ENCODE measurements around the gene MFF.
A peak's percentile ranks its signal among the peaks of the same experiment; 100 is the strongest.
"Not testable (repeated sequence)": the region's sequence is repeated elsewhere in the genome, so short reads cannot be mapped to it uniquely, and the experiment has no call there.

Gene MFF

DNA sequence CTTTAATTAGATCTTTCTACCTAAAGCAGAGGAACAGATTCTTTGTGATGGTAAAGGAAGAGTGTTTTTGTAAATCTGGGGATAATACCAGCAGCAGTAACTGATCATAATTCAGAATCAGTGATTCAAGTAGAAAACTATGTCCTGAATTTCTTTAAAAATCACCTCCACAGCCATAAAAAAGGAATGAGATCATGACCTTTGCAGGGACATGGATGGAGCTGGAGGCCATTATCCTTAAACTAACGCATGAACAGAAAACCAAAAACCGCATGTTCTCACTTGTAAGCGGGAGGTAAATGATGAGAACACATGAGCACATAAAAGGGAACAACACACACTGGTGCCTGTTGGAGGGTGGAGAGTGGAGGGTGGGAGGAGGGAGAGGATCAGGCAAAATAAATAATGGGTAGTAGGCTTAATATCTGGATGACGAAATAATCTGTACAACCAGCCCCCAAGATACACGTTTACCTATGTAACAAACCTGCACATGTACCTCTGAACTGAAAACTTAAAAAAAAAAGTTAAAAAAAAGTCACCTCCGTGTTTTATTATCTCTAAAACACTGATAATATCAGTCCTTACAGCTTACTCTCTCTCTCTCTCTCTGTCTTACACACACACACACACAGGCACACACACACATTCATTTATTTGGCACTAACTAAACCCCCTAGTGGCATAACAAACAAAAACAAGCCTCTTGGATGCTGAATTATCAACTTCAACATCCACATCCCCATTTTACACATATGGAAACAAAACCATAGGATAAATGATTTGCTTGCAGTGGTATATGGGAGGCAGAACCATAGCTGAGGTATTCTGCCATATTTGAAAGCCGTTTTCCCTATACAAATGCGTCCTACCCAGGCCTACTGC, 52.7 kb downstream of the MFF start:
- DNase-seq, result no peak

- no peak for DNase-seq
Observed at GRCh38 chr2:227378371-227378782, 53.3 kb downstream of the MFF start.

- no peak for DNase-seq
Observed at GRCh38 chr2:227379095-227379494, 54.0 kb downstream of the MFF start, which contains the start of gene TM4SF20. Gene TM4SF20 (minus strand): TSS chr2:227379306. CDS start chr2:227379268, 38 bp downstream.

- not testable (repeated sequence) for DNase-seq
Observed at GRCh38 chr2:227382241-227382835, 57.3 kb downstream of the MFF start.

DNA sequence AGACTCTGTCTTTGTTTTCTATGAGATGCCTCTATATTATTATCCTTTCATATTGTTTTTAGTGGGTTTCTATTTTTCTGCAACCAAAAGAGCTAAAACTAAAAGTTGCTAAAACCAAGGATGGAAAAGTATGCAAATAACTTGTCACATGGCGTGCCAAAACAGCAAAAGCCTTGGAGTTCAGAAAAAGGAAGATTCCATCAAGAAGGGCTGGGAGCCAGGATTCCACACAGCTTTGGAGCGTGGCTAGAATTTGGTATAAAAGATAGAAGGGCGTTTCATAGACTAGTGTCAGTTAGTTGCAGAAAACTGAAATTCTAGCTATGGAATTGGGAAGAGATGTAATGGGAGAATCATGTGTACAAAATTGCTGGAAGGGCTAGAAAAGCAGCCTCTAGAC, 58.6 kb downstream of the MFF start:
- peak in 3 of 58 donors; percentile 14 to 36 (median 14) for DNase-seq

DNA sequence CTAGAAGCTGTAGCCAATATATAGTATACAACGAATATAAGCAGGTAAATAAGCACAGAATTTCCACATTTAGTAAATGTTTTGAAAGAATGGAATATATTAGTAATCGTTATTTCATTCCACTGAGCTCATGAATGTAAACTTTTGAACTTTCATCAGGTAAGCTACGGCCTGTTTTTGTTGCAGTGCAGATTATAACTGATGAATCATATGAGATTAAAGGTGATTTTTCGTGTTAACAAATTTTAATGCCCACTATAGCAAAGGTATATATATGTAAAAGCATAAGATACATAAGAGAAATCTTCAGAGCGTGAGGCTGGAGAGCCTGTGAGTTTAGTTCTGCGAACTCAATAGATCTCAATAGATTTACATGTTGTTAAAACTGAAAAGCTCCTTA, 61.6 kb downstream of the MFF start:
- no peak for DNase-seq

DNA sequence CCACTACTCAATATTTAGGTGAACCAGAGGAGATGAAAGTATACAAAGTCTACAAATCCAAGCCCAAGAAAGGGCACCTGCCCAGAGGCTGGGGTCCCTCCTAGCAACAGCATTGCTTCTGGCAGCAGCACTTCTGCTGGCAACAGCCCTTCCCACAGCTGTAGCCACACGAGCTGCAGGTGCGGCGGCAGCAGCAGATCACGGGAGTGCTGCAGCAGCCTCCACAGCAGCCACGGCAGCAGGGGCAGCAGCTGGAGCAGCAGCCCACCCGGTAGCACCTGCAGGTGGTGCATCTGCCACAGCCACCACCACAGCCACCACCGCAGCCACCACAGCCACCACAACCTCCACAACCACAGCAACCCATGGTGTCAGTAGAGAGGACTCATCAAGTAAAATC, 62.5 kb downstream of the MFF start, which contains the start of gene SCYGR1:
SCYGR1 (minus strand) TSS at position 367 of the 400 bp plus-strand sequence; CDS start at position 367, 0 bp downstream.
- DNase-seq, result not testable (repeated sequence)

DNA sequence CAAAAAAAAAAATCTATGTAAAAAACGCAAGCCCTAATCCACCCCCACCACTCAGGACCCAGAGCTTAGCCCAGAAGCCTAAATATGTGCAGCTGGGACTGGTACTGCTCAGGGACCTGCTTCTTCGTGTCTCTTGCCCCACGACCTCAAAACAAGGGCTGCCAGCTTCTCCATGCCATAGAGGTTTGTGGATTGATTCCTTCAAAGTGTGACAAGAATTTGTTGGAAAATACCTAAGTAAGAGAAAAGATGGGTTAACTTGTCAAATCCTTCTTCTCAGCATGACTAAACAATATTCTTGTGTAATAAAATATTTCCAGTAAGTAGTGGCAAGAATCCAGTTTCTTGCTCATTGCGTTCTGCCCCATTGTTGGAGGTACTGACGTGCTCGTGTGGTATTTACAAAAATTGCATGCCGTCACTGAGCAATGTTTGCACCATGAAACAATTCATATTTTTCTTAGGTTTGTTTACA, 63.5 kb downstream of the MFF start:
- no peak for DNase-seq

- no peak for DNase-seq
Observed at GRCh38 chr2:227389231-227389630, 64.2 kb downstream of the MFF start.

- no peak for DNase-seq
Observed at GRCh38 chr2:227389661-227390060, 64.6 kb downstream of the MFF start.

- no peak for DNase-seq
Observed at GRCh38 chr2:227390468-227391256, 65.6 kb downstream of the MFF start.

GRCh38 chr2:227394401-227394800, 69.3 kb downstream of the MFF start:
- peak in 1 of 58 donors; percentile 25 for DNase-seq

- DNase-seq, result no peak
Observed at GRCh38 chr2:227395556-227395955, 70.5 kb downstream of the MFF start.

GRCh38 chr2:227397562-227397961, 72.5 kb downstream of the MFF start:
- no peak for DNase-seq

DNA sequence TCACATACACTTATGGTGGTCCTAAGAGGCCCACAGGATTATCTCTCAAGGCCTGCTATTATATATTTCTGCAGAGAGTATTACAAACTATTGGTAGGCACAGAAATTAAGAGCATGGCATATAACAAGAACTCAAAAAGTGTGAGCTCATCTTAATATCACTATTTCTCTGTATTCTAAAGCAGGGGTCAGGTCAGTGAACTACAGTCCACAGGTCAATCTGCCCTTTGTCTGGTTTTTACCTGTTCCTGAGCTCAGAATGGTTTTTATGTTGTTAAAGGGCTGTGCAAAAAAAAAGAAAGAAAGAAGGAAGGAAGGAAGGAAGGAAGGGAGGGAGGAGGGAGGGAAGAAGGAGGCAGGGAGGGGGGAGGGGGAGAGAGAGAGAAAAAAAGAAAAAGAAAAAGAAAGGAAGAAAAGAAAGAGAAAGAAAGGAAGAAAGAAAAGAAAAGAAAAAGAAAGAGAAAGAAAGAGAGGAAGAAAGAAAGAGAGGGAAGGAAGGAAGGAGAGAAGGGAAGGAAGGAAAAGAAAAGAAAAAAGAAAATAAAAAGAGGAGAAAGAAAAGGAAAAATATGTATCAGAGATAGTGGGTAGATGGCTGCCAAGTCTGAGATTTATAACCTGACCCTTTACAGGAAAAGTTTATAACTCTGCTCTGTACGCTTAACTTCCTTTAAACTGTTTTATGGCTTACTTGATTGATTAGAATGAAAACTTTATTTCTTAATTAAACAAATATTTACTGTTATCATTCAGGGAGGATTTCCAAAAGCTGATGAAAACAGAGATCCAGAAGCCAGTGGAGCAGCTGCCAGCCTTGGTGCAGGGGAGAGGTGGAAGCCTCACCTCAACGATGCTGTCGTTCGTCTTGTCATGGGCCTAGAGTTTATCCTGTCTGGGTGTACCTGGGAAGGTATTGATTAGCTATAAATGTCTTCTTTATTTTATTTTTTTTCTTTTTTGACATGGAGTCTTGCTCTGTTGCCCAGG, 73.9 kb downstream of the MFF start:
- DNase-seq, result no peak

- DNase-seq, result no peak
Observed at GRCh38 chr2:227401550-227401949, 76.5 kb downstream of the MFF start.

DNA sequence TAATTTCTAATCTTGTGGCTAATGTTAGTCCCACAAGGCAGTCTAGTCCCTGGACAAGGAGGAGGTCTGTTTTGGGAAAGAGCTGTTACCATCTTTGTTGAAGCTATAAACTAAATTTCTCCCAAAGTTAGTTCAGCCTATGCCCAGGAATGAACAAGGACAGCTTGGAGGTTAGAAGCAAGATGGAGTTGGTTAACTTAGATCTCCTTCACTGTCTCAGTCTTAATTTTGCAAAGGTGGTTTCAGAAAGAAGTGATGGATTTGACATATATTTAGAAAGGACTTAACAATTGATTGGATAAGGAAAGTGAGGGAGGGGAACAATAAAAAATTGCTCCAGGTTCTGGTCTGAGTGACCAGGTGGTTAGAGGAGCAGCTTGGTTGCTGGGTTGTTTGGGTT, 77.3 kb downstream of the MFF start:
- no peak for DNase-seq

DNA sequence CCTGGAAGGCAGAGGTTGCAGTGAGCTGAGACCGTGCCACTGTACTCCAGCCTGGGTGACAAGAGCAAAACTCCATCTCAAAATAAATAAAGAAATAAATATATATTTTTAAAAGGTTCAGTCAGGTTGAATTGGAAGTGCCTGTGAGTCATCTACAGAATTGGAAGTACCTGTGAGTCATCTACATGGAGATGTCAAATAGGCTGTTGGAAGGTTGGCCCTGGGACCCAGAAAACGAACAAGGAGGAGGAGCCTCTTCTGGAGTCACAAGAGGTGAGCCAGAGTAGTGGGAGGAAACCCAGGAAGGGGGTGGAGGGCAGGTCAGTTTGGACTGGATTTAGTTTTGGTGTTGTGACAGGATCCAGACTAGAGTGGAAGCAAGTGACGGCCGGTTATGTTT, 77.9 kb downstream of the MFF start:
- no peak for DNase-seq

DNA sequence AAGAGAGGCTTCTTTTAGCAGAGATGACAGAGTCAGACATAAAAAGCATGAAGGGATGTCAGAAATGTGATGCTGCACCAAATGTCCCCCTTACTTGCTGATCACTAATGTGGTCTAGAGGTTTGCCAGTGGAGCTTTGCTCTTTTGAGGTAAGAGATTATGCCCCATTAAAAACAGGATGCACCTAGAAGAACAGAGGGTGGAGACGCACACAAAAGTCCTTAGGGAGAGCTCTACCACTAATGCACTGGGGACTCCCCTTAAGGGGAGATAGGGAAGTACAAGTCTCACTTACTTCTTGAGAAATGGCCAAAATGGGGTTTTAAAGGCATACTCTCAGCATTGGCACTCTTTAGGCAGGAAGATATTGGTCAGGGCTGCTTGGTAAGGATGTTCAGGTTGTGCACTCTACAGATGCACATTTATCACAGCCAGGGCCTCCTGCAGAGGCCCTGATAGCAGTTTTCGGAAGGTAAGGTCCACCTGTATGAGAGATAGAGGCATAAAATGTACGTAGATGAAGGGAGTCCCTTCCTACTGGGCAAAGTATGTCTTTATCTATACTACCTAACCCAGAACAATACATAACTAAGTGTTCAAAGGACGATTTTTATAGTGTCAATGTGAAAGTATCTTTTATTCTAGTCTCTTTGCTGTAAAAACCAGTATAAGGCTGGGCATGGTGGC, 79.7 kb downstream of the MFF start:
- no peak for DNase-seq
